Adipose tissue (tissue), 3 donors: ENCODE results near the gene FAM120A. TPM values are rescaled to one million over a fixed set of nuclear protein-coding genes. Genes with fewer than 3 reads are reported as not detected.
"Not testable (repeated sequence)": the region's sequence is repeated elsewhere in the genome, so short reads cannot be mapped to it uniquely, and the experiment has no call there.

Source experiments
- H3K27ac ChIP-seq: one replicate; pipeline ENCODE4 v1.5.1; 2013; ENCODE audit warnings: low read depth, low read length
- WGBS, 3 donors: extraction: QIAGEN DNeasy Blood & Tissue Kit; methylation state at CpG; one replicate each; pipeline ENCODE4 v1.1.7; 2013; 5-methylcytosine and 5-hydroxymethylcytosine counted together
- polyA plus RNA-seq, 3 donors: library from polyadenylated mRNA; stranded (reverse); fragments of 200-250 nt; gene quantifications; one replicate each; pipeline ENCODE4 v1.2.3, GENCODE V29; 2013
- donor health status: healthy with polysubstance abuse.
- donor health status: Bipolar disorder and iron deficiency.
- donor health status: healthy.

FAM120A gene
- polyA plus RNA-seq, 3 donors: 38.4 to 60.1 (median 53.3) TPM

DNA sequence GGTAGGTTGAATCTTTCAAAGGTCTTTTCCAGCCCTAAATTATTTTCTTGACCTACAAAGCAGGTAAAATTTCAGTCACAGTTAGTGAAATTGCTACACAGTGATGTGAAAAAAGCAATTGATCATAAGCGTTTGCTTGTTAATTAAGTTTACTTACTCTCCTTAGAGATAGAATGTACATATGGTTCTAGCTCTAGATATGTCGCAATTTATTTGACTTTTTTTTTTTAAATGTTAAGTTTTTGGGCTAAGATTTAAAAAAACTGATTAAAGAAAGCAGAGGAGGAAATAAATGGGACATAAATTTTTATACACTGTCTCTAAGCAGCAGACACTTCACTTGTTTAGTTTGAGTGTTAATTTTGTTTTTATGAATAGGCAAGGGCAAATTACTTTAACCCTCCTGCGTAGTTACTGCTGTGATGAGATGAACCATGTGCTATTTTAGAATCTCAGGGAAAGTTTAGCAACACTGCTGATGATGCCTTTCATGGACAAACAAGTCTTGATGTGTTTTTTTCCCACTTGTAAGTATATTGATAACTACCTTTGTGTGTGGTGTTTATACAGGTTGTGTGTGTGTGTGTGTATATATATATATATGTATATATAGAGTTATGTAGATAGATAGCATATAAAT lies 40.2 kb downstream of the FAM120A start:
- 66 to 92% (median 90%) methylated on average over 3 of the region's 3 CpGs for WGBS, 3 donors
- H3K27ac ChIP-seq: no peak overlapping the region

DNA sequence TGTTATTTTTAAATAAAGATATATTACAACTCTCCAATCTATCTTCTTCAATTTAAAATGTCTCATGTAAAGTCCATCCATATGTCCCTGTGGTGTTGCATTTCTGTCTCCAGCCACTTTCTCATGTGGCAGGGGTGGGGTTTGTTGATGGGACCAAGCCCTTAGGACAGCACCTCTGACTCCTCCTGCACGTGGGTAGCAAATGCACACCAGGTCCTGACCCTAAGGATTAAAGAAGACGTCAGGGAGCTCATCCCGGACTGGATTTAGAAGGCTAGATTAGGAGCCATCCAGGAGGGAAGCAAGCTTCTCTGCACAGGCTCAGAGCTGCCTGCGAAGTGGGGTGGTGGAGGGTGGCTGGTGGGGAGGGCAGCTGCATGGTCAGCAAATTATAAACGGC lies 40.8 kb downstream of the FAM120A start:
- H3K27ac ChIP-seq: no peak overlapping the region
- 57 to 63% (median 61%) methylated on average over 5 of the region's 5 CpGs for WGBS, 3 donors

DNA sequence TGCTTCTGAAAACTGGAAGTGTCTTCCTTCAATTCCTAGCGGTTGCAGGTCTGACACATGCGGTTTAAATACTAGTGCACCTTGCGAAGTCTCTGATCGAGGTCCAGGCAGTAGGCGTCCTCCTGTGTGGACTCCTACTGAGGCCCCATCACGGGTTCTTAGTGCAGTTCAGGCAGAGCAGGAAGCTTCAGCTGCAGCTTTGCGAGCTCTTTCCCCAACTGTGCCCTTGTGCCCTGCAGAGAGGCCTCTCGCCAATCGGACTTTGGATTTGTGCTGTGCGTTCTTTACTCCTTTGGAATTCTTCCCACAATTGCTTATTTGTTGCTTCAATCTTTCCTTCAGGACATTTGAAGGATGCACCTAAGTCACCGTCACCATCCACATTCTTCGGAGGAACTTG lies 42.5 kb downstream of the FAM120A start:
- no peak overlapping the region for H3K27ac ChIP-seq
- 92 to 96% (median 95%) methylated on average over 12 of the region's 12 CpGs for WGBS, 3 donors

DNA sequence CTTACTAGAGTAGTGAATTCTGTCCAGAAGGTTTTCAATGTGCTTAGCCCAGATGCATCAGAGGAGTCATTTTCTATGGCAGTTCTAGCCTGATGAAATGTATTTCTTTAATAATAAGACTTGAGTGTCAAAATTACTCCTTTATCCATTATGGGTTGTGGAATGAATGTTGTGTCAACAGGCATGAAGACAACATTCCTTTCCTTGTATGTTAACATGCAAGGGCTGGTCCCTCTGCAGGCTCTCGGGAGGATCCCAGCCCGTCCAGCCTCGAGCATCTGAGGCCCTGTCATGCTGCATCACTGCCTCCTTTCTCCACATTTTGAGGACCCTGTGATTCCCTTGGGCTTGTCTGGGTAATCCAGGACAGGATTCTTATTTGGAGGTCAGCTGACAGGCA lies 44.8 kb downstream of the FAM120A start:
- H3K27ac ChIP-seq: no peak overlapping the region
- 78 to 91% (median 80%) methylated on average over 3 of the region's 3 CpGs for WGBS, 3 donors

DNA sequence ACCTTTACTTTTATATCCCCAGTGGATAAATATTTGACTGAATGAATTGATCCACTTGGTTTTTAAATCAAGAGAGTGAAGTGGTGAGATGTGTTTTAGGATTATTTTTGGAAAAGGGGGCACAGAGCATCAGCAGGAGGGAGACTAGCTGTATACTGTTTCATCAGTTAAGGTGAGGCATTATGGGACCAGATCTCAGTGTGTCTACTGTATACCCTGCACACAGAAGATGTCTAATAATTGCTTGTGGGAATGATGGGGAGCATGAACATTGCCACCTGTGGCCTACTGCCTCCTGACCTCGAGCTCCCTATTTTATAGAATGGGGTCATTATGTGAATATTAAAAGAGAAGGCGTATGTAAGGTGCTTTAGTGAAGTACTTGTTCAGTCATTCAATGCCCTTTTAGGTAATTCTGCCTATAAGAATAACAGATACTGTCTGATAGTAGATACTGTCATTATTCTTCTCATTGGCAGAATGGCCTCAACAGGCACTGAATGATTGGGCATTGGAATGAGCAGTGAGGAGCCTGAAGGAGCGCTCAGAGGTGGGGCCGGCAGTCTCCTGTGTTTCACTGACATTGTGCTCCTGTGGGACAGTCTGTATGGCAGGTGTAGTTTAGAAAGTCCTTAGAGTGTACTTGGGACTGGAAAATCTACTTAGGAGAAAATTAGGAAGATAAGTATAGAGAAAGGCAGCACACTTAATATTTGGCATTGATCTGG lies 49.2 kb downstream of the FAM120A start:
- H3K27ac ChIP-seq: no peak overlapping the region
- 87 to 95% (median 90%) methylated on average over 4 of the region's 4 CpGs for WGBS, 3 donors

DNA sequence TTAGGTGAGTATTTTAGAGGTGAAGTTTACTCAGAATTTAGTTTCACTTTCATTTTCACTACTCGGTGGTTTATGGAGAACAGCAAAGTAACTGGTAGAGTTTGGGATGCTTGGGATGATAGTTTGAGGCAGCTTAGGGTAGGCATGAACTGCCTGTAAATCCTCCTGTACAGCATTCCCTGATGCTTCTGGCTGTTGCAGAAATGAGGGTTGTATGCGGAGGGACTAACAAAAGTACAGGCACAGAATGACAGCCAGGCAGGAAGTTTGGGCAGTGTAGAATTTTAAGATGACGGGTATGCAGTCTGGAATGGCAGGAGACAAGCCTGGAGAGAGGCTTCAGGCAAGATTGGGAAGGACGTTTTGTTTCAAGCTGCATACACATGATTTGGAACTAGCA lies 49.9 kb downstream of the FAM120A start:
- WGBS, 3 donors: 17 to 53% (median 28%) methylated on average over 4 of the region's 4 CpGs
- no peak overlapping the region for H3K27ac ChIP-seq

DNA sequence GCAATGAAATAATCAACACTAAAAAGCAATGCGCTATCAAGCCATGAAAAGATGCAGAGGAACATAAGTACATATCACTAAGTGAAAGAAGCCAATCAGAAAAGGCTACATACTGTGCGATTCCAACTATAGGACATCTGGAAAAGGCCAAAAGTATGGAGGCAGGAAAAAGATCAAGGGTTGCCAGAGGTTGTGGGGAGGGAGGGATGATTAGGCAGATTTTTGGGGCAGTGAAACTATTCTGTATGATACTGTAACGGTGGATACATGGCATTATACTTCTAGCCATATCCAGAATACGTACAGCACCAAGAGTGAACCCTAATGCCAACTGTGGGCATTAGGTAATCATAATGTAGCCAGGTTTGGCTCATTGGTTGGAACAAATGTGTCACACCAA lies 51.9 kb downstream of the FAM120A start:
- WGBS, 3 donors: 85 to 98% (median 89%) methylated on average over 4 of the region's 4 CpGs
- no peak overlapping the region for H3K27ac ChIP-seq

DNA sequence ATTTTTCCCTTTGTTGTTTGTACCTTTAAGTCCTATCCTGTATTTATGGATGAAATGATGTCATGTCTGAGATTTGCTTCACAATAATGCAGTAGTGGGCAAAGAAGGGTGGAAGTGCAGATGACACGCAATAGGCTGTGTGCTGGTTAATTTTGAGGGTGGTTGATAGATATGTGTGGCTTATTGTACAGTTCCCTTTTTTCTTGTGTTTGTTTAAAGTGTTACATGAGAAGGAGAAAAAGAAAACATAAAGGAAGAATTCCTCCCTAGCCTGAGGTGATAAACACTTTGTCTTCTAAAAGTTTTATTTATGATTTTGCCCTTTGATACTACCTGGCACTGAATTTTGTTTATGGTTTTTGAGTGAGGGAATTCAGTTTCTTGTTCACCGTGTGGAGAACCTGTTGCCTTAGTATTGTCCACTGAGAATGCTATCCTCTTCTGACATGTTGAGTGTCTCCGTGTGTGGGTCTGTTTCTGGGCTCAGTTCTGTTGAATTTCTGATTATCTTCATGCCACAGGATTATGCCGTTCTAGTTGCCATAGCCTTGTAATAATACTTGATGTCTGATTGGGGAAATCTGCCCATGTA lies 54.2 kb downstream of the FAM120A start:
- no peak overlapping the region for H3K27ac ChIP-seq
- 63 to 74% (median 63%) methylated on average over 4 of the region's 4 CpGs for WGBS, 3 donors

DNA sequence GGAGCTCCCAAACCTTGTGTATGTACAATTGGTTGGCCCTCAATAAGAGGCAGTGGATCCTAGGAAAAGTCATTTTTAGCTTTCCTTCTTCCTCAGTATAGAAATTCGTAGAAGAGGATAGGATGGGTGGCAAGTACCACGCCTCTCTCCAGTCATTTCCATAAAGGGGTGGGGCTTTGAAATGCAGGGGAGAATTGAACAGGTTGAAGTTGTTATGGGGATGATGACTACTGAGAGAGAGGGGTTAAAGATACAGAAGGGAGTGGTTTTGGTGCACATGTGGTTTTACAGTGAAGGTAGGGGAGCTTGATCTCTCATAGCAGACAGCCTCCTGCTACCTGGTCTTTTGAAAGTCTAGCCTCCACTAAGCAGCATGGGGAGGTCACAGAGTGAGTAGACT lies 56.3 kb downstream of the FAM120A start:
- no peak overlapping the region for H3K27ac ChIP-seq
- 79 to 95% (median 90%) methylated on average over 2 of the region's 2 CpGs for WGBS, 3 donors

DNA sequence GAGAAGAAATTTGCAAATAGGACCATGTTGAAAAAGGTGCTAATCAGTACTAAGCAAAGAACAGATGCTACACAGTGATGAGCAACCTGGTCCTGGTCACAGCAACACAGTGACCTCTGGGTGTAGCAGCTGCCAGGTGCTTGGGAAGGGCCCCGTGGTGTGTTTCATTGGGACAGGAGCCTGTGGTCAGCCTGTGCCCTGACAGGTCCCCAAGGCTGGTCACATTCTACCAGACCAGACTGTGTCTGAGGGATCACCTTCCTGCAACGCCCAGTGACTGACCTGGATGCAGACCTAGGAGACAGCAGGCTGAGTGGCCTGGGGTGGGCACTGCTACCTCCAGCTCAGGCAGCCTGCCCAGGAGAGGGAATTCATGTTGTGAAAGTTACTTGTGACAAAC lies 56.7 kb downstream of the FAM120A start:
- H3K27ac ChIP-seq: no peak overlapping the region

DNA sequence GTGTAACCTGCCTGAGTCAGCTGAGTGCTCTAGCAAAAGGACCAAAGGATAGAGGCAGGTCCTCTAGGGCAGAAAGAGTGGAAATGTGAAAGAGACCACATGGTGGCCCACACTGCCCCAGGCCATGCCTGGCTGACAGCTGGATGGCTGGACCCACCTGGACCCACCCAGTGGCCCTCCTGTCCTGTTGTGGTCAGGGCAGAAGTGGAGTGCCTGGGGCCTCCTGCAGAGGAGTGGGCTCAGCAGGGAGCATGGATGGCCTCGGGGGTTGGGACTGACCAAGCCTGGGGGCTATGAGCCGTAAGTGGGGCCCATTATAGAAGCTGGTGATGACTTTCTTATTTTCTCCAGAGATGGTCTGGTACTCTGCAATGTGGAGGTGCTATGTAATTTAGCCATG lies 57.6 kb downstream of the FAM120A start:
- WGBS, 3 donors: 89 to 96% (median 93%) methylated on average over 2 of the region's 2 CpGs
- no peak overlapping the region for H3K27ac ChIP-seq

More for the DNA sequence above, 56.7 kb downstream of the FAM120A start:
- 88 to 95% (median 93%) methylated on average over 2 of the region's 2 CpGs for WGBS, 3 donors

DNA sequence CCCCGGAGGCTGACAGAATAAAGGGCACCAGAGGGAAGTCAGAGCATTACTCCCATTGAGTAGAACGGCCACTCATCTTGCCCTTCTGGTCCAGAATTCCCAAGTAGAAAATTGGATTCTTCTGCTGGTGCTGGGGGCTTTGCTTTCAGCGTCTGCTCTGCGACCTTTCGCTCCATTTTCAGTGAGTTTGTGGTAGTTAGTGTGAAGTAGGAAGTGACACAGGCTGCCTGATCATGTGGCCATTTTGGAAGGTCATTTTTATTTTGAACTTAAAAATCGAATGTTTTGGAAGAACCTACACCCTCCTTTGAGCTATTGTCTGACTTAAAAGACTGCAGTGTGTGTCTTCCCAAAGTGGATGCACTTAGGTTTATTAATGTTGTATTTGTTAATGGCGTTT lies 58.6 kb downstream of the FAM120A start:
- 74 to 91% (median 83%) methylated on average over 7 of the region's 7 CpGs for WGBS, 3 donors
- no peak overlapping the region for H3K27ac ChIP-seq

DNA sequence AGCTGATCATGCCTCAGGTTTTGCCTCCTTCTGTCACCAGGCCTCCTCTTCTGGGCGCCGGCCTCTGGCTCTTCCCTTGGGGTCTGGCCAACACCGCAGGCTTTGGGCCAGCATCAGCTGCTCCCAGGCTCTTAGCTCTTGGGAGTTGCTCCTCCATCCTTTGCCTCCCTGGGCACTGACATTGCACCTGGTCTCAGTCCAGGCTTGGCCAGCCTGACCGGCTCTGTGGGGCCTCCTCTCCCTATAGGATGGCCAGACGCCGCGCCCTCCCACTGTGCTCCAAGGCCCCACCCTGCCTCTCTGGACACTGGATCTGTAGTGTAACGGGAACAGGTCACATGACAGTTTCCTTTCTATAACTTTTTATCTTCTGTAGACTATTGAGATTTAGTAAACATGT lies 59.7 kb downstream of the FAM120A start:
- not testable (repeated sequence) for H3K27ac ChIP-seq
- WGBS, 3 donors: 58 to 70% (median 63%) methylated on average over 8 of the region's 8 CpGs

DNA sequence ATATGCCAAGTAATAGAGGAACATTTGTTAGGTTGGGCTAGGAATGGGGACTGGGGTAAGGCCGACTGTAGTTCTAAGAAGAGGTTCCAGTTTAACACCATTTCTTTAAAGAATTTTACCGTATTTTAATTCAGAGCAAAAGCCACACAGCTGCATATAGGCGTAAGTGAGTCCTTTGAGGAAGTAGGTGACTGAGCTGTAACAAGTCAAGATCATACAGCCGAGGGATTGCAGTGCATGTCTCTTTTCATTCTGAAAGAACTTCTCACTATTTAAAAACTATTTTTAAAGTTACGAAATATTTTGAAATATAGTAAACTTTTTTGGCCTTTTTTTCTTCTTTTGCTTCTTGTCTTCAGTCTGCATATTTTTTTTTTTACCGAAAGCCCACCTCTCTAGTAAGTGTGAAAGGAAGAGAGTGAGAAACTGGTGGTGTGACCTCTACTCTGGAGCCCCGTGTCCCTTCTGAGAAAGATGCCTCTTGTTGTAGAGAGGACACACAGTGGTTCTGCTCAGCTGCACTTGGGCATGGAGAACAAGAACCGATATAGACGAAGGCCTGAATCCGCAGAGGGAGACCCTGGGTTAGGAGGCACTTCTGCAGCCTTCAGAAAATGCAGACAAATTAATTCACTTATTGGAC lies 60.8 kb downstream of the FAM120A start:
- H3K27ac ChIP-seq: not testable (repeated sequence)
- 57 to 82% (median 64%) methylated on average over 10 of the region's 10 CpGs for WGBS, 3 donors

DNA sequence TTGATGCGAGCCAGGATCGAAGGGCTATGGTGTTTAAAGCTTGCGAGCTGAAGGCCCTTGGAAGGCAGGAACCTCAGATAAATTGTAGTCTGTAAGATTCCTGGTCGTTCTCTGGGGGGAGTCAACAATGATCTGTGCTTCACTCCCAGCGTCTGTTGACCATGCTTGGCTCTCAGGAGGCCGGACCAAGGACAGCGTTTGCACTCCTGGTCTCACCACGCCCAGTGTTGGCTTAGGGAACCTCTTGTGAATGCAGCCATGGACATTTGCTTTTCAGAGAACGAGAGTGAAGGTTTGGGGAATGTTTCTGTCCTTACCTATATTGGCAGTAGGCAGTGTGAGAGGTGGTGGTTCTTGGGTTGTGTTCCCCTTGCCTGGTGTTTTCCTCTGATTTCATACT lies 62.1 kb downstream of the FAM120A start:
- H3K27ac ChIP-seq: no peak overlapping the region
- 52 to 94% (median 84%) methylated on average over 9 of the region's 9 CpGs for WGBS, 3 donors

DNA sequence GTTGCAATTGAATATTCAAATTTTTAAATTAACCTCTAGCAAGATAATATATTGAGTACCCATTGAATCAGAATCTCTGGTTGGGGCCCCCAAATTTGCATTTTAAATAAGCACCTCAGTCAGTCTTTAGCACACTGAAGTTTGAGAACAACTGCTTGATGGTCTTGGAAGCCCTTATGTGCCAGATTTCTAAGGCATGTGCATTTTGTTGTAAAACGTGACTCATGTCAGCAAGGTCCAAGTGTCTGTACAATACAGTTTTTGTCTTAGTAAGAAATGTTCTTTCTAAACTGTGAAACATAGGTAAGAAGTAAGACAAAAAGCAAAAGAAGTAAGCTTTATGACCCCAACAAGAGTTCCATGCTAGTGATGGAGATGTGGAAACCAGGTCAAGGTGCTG lies 65.8 kb downstream of the FAM120A start:
- H3K27ac ChIP-seq: no peak overlapping the region
- 66 to 81% (median 74%) methylated on average over 1 of the region's 1 CpG for WGBS, 3 donors

DNA sequence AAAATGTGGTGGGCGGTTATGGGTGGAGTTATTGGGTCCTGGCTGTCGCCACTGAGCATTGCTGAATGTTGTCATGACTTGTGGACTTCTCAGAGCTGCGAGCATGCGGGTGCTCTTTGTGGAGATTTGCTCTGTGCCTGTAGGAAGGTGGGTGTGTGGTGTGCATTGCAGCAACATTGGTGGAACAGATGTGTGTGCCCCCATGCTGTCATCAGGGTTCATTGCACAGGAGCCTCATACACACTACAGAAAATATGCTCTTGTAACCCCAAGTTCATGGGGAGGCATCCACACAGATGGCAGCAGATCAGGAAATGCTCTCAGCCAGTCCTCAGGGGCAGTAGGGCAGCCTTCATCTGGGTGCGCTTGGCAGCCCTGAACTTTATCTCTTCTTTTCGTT lies 69.0 kb downstream of the FAM120A start:
- WGBS, 3 donors: 87 to 88% (median 88%) methylated on average over 6 of the region's 6 CpGs
- H3K27ac ChIP-seq: no peak overlapping the region

DNA sequence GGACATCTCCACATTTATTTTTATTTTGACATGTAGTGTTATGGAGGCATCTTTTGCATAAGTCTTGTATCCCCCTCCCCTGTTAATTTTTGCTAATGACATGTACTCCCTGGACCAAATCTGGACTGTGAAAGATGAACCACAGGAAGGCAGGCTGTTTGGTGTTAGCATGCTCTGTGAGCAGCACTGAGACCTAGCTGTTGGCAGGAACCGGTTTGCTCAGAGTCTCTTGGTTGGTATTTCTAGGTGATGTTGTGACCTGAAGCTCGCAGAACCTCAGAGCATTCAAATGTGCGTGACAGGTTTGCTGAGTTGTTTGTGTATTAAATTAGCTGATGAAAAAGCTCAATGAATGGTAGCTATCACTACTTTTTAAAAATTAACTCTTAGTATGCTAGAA lies 71.3 kb downstream of the FAM120A start:
- H3K27ac ChIP-seq: no peak overlapping the region
- WGBS, 3 donors: 66 to 93% (median 88%) methylated on average over 3 of the region's 3 CpGs

DNA sequence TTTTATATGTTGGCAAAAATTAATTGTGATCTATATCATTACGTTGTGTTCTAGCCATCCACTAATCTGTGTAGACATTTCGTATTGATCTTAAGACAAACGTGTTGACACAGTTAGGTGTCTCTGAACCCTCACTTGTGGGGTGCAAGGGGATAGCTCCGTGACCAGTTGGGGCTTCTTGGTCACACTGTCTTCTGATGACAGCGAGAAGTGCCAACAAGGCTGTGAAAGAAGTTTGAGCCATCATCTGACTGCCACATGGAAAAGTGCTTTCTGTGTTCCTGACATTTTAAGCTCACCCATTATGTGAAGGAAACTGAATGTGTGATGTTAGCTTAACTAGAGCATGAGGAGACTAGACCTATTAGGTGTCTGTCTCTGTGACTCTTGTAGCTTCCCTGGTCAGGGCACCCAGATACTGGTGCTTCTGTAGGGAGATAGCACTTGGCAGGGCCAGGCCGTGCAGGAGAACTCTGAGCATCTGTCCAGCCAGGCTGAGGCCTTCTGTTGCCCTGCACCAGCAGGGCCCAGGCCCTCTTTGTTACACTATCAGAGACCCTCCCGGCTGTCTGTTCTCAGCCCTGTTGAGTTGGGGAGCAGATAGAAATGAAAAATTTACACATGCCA lies 72.1 kb downstream of the FAM120A start:
- no peak overlapping the region for H3K27ac ChIP-seq
- WGBS, 3 donors: 72 to 93% (median 91%) methylated on average over 7 of the region's 7 CpGs
